Neural crest cell (in vitro differentiated cells): ENCODE results near the gene INAFM1. TPM values are rescaled to one million over a fixed set of nuclear protein-coding genes. Genes with fewer than 3 reads are reported as not detected.

Experiments used
- DNase-seq: peaks from one replicate; pipeline ENCODE4 v3.0.0; 2021; ENCODE audit warnings: low read depth, mixed read lengths, low spot score
- H3K27ac Mint-ChIP-seq: one replicate; pipeline ENCODE4 v1.8.0; 2021; ENCODE audit warnings: mild to moderate bottlenecking, mixed read lengths; ENCODE audit not compliant: unreplicated experiment
- H3K27me3 Mint-ChIP-seq: 2 replicates; pipeline ENCODE4 v1.8.0; 2021; ENCODE audit warnings: low read depth, mild to moderate bottlenecking, mixed read lengths
- H3K36me3 Mint-ChIP-seq: 2 replicates; pipeline ENCODE4 v1.8.0; 2021; ENCODE audit warnings: low read depth, mild to moderate bottlenecking, mixed read lengths
- H3K4me1 Mint-ChIP-seq: 2 replicates; pipeline ENCODE4 v1.8.0; 2021; ENCODE audit warnings: mixed read lengths
- H3K4me3 Mint-ChIP-seq: one replicate; pipeline ENCODE4 v1.8.0; 2021; ENCODE audit warnings: mild to moderate bottlenecking, mixed read lengths
- H3K9me3 Mint-ChIP-seq: 2 replicates; pipeline ENCODE4 v1.8.0; 2021; ENCODE audit warnings: mixed read lengths
- CTCF ChIP-seq: fragments of 200-600 bp; sonication (generic); conservative IDR thresholded peaks from 2 replicates; pipeline ENCODE4 v1.5.0; 2021; ENCODE audit warnings: antibody characterized with exemption, mild to moderate bottlenecking
- total RNA-seq: library from RNA; stranded (reverse); gene quantifications from 2 replicates; pipeline ENCODE4 v1.2.1, GENCODE V29; 2021

Gene INAFM1
- total RNA-seq, 1 donor from 2014 or later: 10.2 TPM

- no peak for TF ChIP-seq CTCF
- Mint-ChIP-seq H3K9me3 (no peaks in the 10 kb centered on the region), H3K4me1 (no peaks in the 10 kb centered on the region), H3K4me3 (no peak overlapping the region), H3K27me3 (peaks cover 30% of the 10 kb centered on the region), H3K27ac (no peak overlapping the region), H3K36me3 (no peaks in the 10 kb centered on the region)
- no peak for DNase-seq
Observed at GRCh38 chr19:47310819-47311218, 36.1 kb downstream of the INAFM1 start.

- H3K27me3 Mint-ChIP-seq: peaks cover 27% of the 10 kb centered on the region
- TF ChIP-seq CTCF: no peak
- no peak overlapping the region for H3K4me3 Mint-ChIP-seq
- H3K36me3 Mint-ChIP-seq: no peaks in the 10 kb centered on the region
- H3K9me3 Mint-ChIP-seq: no peaks in the 10 kb centered on the region
- H3K27ac Mint-ChIP-seq: no peak overlapping the region
- DNase-seq: no peak
- no peaks in the 10 kb centered on the region for H3K4me1 Mint-ChIP-seq
Observed at GRCh38 chr19:47312366-47313006, 37.8 kb downstream of the INAFM1 start.

- H3K9me3 Mint-ChIP-seq: no peaks in the 10 kb centered on the region
- no peak overlapping the region for H3K4me3 Mint-ChIP-seq
- H3K27me3 Mint-ChIP-seq: peaks cover 27% of the 10 kb centered on the region
- H3K27ac Mint-ChIP-seq: no peak overlapping the region
- H3K4me1 Mint-ChIP-seq: no peaks in the 10 kb centered on the region
- H3K36me3 Mint-ChIP-seq: no peaks in the 10 kb centered on the region
- no peak for TF ChIP-seq CTCF
- DNase-seq: no peak
Observed at GRCh38 chr19:47313754-47314295, 39.1 kb downstream of the INAFM1 start.

- H3K4me3 Mint-ChIP-seq: no peak overlapping the region
- H3K4me1 Mint-ChIP-seq: no peaks in the 10 kb centered on the region
- TF ChIP-seq CTCF: no peak
- no peak overlapping the region for H3K27ac Mint-ChIP-seq
- H3K27me3 Mint-ChIP-seq: peaks cover 21% of the 10 kb centered on the region
- no peaks in the 10 kb centered on the region for H3K36me3 Mint-ChIP-seq
- no peaks in the 10 kb centered on the region for H3K9me3 Mint-ChIP-seq
- no peak for DNase-seq
Observed at GRCh38 chr19:47315125-47315821, 40.6 kb downstream of the INAFM1 start.

- H3K36me3 Mint-ChIP-seq: no peaks in the 10 kb centered on the region
- H3K4me3 Mint-ChIP-seq: no peak overlapping the region
- peaks cover 18% of the 10 kb centered on the region for H3K27me3 Mint-ChIP-seq
- H3K9me3 Mint-ChIP-seq: no peaks in the 10 kb centered on the region
- H3K4me1 Mint-ChIP-seq: no peaks in the 10 kb centered on the region
- no peak for TF ChIP-seq CTCF
- H3K27ac Mint-ChIP-seq: no peak overlapping the region
- no peak for DNase-seq
Observed at GRCh38 chr19:47316513-47316912, 41.8 kb downstream of the INAFM1 start.
